IPS-18c (cell line): Measurements from ENCODE around the gene PCDHB12.
"Not testable (repeated sequence)": the region's sequence is repeated elsewhere in the genome, so short reads cannot be mapped to it uniquely, and the experiment has no call there.

Experiments used
- H3K4me3 ChIP-seq: 2 replicates; pipeline ENCODE4 v1.7.0; 2013; ENCODE audit warnings: low read depth, mild to moderate bottlenecking, low read length, moderate library complexity; ENCODE audit not compliant: insufficient read depth
- H3K9me3 ChIP-seq: one replicate; pipeline ENCODE4 v1.6.1; 2013; ENCODE audit warnings: mild to moderate bottlenecking, low read length, moderate library complexity; ENCODE audit not compliant: control insufficient read depth, insufficient read depth

The PCDHB12 gene

GRCh38 chr5:141245250-141245717, 36.8 kb downstream of the PCDHB12 start, which contains the start of gene PCDHB15:
Gene PCDHB15, plus strand, starts transcription at chr5:141245395. Its CDS starts 184 bp downstream, at chr5:141245579.
- H3K4me3 ChIP-seq, result peak within 1 kb of the TSS; percentile 49
- peaks cover 4% of the 10 kb centered on the region for H3K9me3 ChIP-seq

GRCh38 chr5:141246971-141247370, 38.5 kb downstream of the PCDHB12 start:
- not testable (repeated sequence) for H3K4me3 ChIP-seq, H3K9me3 ChIP-seq

- not testable (repeated sequence) for H3K4me3 ChIP-seq, H3K9me3 ChIP-seq
Measured at GRCh38 chr5:141247434-141247833, 38.9 kb downstream of the PCDHB12 start.

GRCh38 chr5:141250576-141250975, 42.1 kb downstream of the PCDHB12 start:
- Histone ChIP-seq H3K4me3 (no peak overlapping the region), H3K9me3 (peaks cover 7% of the 10 kb centered on the region)

GRCh38 chr5:141258464-141258863, 49.9 kb downstream of the PCDHB12 start:
- Histone ChIP-seq H3K4me3 (no peak overlapping the region), H3K9me3 (peaks cover 22% of the 10 kb centered on the region)

- peaks cover 23% of the 10 kb centered on the region for H3K9me3 ChIP-seq
- no peak overlapping the region for H3K4me3 ChIP-seq
Measured at GRCh38 chr5:141258948-141259347, 50.4 kb downstream of the PCDHB12 start.

GRCh38 chr5:141260458-141261237, 52.1 kb downstream of the PCDHB12 start:
- Histone ChIP-seq H3K4me3 (no peak overlapping the region), H3K9me3 (peaks cover 18% of the 10 kb centered on the region)

GRCh38 chr5:141261238-141261546, 52.7 kb downstream of the PCDHB12 start:
- H3K4me3 ChIP-seq, result no peak overlapping the region
- peaks cover 19% of the 10 kb centered on the region for H3K9me3 ChIP-seq
